DMS 273 (cell line): ENCODE data around the gene DGLUCY.
A peak's percentile ranks its signal among the peaks of the same experiment; 100 is the strongest.
"Not testable (repeated sequence)": the region's sequence is repeated elsewhere in the genome, so short reads cannot be mapped to it uniquely, and the experiment has no call there.

Source experiments
- DNase-seq: peaks from one replicate; lab custom pipeline; 2025; ENCODE audit not compliant: unreplicated experiment; lab: John Stamatoyannopoulos, UW

The DGLUCY gene

DNA sequence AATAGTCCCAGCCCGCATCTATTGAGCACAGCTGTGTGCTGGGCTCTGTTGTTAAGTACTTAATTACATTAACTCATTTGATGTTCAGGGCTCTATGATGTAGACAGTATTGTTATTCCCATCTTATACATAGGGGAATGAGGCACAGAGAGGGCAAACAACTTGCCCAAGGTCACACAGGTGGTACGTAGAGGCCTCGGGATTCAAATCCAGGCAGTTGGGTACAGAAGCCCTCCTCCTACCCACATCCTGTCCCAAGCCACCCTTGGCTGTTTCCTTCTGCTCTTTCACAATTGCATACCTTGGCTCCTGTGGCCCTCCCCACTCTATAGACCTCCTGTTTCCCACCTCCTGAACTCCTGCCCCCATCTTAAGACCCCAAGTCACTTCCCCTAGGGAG, 140.6 kb downstream of the DGLUCY start:
- peak; percentile 39 for DNase-seq

GRCh38 chr14:91255026-91255695, 141.3 kb downstream of the DGLUCY start:
- peak; percentile 59 for DNase-seq

DNA sequence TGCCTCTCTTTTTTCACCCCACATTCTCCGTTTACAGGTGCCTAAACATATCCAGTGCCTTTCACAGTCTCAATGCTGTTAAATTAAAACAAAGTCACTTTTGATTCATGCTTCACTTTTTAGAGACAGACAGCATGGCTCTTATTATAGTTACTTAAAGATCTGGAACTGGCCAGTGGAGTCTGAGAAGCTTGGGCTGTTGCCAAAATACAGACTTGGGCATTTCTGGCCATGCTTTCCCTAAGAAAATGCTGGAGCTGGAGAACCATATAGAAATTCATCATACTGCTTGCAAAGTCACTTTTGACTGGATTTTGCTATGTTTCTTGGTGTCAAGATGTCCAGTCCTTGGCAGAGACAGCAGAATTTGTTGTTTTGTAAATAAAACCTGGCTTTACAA, 142.8 kb downstream of the DGLUCY start:
- peak; percentile 48 for DNase-seq

- DNase-seq: peak; percentile 80
Observed at GRCh38 chr14:91257328-91258010, 143.6 kb downstream of the DGLUCY start.

- DNase-seq: no peak
Observed at GRCh38 chr14:91258011-91258618, 144.2 kb downstream of the DGLUCY start.

- no peak for DNase-seq
Observed at GRCh38 chr14:91258876-91259275, 145.0 kb downstream of the DGLUCY start.

GRCh38 chr14:91261115-91261514, 147.2 kb downstream of the DGLUCY start:
- DNase-seq: no peak

DNA sequence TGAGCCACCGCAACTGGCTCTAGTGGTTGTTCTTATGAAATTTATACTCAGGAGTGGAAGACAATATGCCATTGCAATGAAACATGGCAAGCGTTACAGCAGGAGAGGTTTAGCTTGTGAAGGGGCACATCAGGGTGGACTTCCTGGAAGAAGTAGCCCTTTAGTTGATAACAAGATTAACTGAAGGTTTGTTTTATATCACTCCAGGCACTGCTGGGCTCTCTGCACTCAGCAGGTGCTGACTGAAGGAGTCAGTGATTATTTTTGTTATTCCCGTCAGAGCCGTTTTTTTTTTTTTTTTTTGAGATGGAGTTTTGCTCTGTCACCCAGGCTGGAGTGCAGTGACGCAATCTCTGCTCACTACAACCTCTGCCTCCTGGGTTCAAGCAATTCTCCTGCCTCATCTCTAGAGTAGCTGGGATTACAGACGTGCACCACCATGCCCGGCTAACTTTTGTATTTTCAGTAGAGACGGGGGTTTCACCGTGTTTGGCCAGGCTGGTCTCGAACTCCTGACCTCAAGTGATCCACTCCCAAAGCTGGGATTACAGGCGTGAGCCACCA, 148.2 kb downstream of the DGLUCY start:
- DNase-seq: no peak

DNA sequence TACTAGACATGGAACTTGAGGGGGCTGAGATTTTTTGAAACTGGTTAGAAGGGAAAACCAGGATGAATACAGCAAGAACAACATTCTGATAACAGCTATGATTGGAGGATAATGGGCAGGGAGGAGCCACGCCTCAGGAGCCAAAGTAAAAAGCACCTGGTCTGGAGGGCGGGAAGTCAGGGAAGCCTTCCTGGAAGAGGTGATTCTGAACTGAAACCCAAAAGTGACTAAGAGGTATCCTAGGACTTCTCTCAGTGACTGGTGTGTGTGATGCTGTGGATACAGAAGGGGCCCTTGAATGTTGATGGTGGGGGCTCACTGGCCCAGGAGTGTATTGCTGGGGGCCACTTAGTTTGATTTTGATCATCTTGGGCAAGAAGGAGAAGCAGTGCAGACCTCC, 149.5 kb downstream of the DGLUCY start:
- no peak for DNase-seq

DNA sequence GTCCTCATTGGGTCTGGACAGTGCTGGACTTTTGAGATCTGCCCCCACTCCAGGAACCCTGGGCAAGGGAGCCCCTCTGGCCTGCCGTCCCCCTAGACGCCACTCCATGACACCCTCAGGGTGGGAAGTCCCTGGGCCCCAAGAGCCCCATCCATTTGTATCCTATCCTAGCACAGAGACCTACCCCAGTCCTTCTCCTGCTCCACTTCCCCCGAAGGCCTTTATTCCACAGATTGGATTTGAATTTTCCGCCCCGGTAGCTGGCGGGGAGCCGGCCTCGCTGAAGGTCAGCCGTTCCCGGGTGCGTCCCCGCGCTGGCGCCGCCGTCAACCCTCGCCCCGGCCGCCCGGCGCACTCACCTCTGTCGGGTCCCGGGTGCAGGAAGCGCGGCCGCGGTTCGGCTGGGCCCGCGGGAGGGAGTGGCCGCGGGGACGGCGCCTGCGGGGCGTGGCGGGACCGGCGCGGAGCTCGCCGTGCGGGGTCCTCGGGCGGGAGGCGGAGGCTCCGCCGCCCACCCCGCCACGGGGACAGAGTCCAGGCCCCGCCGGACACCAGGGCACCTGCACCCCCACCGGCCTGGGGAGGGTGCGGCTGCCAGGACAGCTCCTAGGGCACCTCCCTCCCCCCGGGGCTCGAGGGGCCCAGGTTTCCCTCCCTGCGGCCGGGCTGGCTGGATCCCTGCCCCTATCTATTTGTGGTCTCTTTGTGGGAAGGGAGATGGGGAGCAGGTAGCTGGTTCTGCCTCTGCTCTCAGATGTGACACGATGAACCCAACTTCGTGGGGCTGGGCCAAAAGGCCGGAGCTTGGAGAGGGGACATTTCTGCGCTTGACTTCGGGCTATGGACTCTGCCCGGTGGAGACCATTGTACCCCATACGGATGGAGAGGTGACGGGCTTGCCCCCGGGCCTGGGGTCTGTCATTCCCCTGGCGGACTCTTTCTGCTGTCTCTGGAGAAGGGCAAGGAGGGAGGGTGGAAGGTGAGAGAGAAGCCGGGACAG, 150.6 kb downstream of the DGLUCY start:
- DNase-seq: peak; percentile 49

DNA sequence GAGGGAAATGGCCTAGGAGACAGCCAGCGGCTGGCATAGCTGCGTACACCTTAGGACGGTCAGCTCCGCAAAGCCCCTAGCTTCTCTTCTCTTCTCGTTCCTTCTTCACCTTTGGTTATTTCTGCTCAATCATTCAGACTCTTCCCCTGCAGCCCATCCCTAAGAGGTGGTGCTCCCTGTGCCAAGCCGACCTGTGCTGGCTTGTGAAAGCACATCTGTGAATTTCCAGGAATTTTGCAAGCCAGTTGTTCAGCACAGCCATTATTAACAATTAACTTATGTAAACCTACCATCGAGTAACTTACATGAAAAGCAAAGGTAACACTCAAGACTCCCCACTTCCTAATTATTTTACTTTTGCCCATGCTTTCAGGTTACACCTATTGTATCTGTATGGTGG, 151.5 kb downstream of the DGLUCY start:
- no peak for DNase-seq

GRCh38 chr14:91266276-91266675, 152.4 kb downstream of the DGLUCY start:
- DNase-seq: not testable (repeated sequence)

DNA sequence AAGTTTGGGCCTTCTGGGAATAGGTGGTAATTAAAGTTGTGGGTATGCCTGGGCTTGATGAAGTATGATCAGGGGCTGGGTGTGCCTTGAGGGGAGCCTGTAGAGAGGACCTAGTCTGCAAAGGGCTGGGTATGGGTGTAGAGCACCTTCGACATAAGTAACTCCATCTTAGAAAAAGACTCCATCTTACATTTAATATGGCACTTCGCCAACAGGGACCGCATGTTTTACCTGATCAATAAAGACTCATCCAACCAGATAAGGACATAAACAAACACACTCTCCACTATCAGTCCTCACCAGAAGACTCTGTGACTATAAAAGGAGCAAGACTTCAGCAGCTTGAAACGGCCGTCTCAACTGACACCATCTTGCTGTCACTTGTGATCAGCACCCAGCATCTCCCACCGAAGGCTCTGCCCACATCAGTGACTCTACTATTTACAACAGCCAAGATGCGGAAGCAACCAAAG, 154.1 kb downstream of the DGLUCY start:
- DNase-seq: no peak

DNA sequence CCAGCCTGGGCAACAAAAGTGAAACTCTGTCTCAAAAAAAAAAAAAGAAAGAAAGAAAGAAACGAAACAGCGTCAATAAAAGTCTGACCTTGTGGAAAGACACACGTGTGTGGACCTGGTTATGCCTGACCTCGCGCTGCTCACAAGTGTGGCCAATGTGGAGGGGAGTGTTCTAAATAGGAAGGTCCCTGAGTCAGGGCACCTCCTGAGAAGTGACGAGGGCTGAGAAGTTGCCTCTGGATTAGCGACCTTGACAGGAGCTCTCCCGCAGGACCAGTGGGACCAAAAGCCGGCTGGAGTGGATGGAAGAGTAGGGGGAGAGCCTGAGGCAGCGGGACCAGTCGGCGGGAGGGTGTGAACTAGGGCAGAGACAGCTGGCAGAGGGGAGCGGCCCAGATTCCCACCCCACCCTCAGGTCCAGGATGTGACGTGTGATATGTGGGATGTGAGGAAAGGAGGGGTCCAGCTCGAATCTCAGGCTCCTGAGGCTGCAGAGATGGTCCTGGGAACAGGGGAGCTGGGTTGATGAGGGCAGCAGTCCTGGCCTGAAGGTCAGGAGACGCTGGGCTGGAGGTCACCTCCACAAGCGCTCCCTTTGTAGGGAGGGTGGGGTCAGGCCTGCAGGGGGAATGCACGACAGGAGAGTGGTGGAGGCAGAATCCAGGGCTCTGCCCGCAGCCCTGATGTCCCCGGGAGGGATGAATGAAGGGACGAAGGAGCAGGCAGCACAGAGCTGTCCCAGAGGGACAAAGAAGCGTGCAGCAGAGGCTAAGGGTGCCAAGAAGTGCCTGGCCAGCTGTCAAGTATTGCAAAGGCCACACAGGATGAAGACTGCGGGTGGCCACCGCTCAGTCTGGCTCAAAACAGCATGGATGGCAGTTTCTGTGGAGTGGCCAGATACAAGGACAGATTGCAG, 155.5 kb downstream of the DGLUCY start:
- peak; percentile 63 for DNase-seq

DNA sequence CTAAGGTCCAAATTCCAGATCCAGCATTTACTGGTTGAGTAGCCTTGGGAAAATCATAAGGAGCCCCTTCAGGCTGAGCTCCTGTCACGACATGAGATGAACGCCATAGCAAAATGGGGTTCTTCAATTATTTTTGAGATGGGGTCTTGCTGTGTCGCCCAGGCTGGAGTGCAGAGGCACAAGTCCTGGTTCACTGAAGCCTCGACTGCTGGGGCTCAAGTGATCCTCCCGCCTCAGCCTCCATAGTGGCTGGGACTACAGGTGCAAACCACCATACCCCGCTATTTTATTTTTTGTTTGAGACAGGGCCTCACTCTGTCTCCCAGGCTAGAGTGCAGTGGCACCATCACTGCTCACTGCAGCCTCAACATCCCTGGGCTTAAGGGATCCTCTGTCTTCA, 156.3 kb downstream of the DGLUCY start:
- no peak for DNase-seq

GRCh38 chr14:91270619-91271018, 156.7 kb downstream of the DGLUCY start:
- no peak for DNase-seq

DNA sequence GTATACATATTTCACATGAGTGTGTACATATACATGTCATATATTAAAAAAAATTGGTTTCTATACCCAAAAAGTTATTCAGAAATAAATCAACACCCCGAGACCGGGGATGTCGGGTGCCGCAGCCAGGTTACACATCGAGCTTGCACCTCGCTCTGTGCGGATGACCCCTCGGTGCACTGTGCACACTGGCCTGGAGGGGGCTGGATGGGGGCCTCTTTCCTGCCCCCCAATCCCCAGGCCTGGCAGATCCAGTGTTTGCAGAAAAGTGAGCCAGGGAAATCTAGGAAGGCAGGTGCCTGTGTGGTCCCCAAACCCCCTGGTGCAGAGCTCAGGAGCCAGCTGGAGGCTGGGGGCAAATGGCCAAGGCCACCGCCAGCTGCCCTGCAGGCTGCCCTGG, 157.8 kb downstream of the DGLUCY start:
- no peak for DNase-seq

DNA sequence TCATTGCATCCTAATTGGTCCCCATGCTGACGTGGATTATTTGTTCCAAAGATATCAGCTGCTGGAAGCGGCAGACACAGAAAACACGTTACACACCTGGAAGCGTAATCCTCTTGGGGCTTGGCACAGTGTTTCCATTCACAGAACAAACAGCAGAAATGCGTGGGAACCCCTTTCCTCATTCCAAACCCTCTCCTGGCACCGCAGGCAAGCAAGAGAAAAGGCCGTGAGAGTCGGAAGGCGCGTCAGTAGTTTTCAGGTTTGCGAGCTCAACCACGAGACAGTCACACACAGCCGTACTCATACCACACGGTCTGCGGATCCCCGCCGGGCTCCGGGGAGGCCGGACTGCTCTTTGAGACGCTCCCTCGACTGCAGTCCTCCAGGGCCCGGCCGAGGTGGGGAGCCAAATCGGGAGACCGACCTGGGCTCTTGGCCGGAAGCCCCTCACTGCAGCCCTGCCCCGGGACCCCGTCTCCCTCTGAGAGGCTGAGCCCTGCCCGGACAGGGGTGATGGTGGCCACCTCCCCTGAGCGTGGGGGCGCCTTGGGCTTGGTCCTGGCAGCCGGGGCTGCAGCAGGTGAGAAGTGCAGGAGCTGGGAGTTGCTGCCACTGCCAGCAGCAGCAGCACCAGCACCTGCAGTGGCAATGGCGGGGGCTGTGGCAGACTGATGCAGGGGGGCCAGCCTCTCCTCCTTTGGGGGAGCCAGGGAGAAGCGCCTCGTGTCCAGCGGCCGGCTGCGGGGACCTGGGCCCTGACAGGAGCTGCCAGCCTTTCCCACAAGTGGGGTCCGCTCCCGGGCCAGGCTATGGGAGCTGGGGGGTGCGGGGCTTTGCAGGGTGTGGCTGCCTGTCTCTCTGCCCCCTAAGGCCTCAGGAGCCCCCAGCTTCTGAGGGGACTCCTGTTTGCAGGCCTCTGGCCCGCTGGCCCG, 158.7 kb downstream of the DGLUCY start:
- no peak for DNase-seq
